ENCODE measurements around the gene PDZRN3.

PDZRN3 gene

GRCh38 chr3:73511571-73512525 is 112.9 kb downstream of the PDZRN3 start:
- no peak for DNase-seq

GRCh38 chr3:73510784-73511183 is 114.0 kb downstream of the PDZRN3 start:
- no peak for DNase-seq

GRCh38 chr3:73510334-73510733 is 114.4 kb downstream of the PDZRN3 start:
- DNase-seq, result no peak

GRCh38 chr3:73509816-73510215 is 114.9 kb downstream of the PDZRN3 start:
- DNase-seq, result no peak

- DNase-seq, result no peak
Observed at GRCh38 chr3:73509066-73509465, 115.7 kb downstream of the PDZRN3 start.

- DNase-seq, result no peak
Observed at GRCh38 chr3:73508330-73508954, 116.3 kb downstream of the PDZRN3 start.

GRCh38 chr3:73504852-73505251 is 119.9 kb downstream of the PDZRN3 start:
- DNase-seq, result no peak

GRCh38 chr3:73504239-73504638 is 120.5 kb downstream of the PDZRN3 start:
- no peak for DNase-seq

- DNase-seq, result no peak
Observed at GRCh38 chr3:73503781-73504180, 121.0 kb downstream of the PDZRN3 start.

- DNase-seq, result peak in 3 of 4 experiments; percentile 3 to 5 (median 4)
Observed at GRCh38 chr3:73502609-73503583, 121.8 kb downstream of the PDZRN3 start.

- DNase-seq, result no peak
Observed at GRCh38 chr3:73500321-73500720, 124.4 kb downstream of the PDZRN3 start.

GRCh38 chr3:73499787-73500186 is 125.0 kb downstream of the PDZRN3 start:
- DNase-seq, result no peak

- no peak for DNase-seq
Observed at GRCh38 chr3:73498764-73499622, 125.7 kb downstream of the PDZRN3 start.

- no peak for DNase-seq
Observed at GRCh38 chr3:73497646-73498406, 126.9 kb downstream of the PDZRN3 start.

GRCh38 chr3:73493543-73494308 is 131.0 kb downstream of the PDZRN3 start:
- DNase-seq, result no peak

GRCh38 chr3:73492186-73492585 is 132.6 kb downstream of the PDZRN3 start:
- no peak for DNase-seq

- DNase-seq, result no peak
Observed at GRCh38 chr3:73491287-73491662, 133.5 kb downstream of the PDZRN3 start.

GRCh38 chr3:73490453-73491286 is 134.1 kb downstream of the PDZRN3 start:
- no peak for DNase-seq

GRCh38 chr3:73485877-73486330 is 138.8 kb downstream of the PDZRN3 start:
- DNase-seq, result no peak
